ENCODE data around the gene CLBA1. TPM values are rescaled to one million over a fixed set of nuclear protein-coding genes. Genes with fewer than 3 reads are reported as not detected.

The CLBA1 gene
- total RNA-seq, 1 donor from 2014 or later: 3.9 TPM

- TF ChIP-seq, protein P1, sequence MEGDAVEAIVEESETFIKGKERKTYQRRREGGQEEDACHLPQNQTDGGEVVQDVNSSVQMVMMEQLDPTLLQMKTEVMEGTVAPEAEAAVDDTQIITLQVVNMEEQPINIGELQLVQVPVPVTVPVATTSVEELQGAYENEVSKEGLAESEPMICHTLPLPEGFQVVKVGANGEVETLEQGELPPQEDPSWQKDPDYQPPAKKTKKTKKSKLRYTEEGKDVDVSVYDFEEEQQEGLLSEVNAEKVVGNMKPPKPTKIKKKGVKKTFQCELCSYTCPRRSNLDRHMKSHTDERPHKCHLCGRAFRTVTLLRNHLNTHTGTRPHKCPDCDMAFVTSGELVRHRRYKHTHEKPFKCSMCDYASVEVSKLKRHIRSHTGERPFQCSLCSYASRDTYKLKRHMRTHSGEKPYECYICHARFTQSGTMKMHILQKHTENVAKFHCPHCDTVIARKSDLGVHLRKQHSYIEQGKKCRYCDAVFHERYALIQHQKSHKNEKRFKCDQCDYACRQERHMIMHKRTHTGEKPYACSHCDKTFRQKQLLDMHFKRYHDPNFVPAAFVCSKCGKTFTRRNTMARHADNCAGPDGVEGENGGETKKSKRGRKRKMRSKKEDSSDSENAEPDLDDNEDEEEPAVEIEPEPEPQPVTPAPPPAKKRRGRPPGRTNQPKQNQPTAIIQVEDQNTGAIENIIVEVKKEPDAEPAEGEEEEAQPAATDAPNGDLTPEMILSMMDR (IDR thresholded peaks at IDR 0.05): no peak
- H3K27me3 Mint-ChIP-seq: peaks cover 9% of the 10 kb centered on the region
- no peaks in the 10 kb centered on the region for H3K4me1 Mint-ChIP-seq
- no peak for DNase-seq
- H3K36me3 Mint-ChIP-seq (ENCODE audit: low read depth): no peaks in the 10 kb centered on the region
- POLR2A ChIA-PET: no interaction called here
- no peak overlapping the region for H3K27ac Mint-ChIP-seq
- CTCF ChIA-PET: no interaction called here
- no peak for ATAC-seq (ENCODE audit: low read depth)
- intact Hi-C loops (cut with micrococcal nuclease): no loop called here
- no peaks in the 10 kb centered on the region for H3K9me3 Mint-ChIP-seq
- no peak overlapping the region for H3K4me3 Mint-ChIP-seq
These were observed 28.2 kb upstream of the CLBA1 start for GRCh38 chr14:104957146-104958113.

DNA sequence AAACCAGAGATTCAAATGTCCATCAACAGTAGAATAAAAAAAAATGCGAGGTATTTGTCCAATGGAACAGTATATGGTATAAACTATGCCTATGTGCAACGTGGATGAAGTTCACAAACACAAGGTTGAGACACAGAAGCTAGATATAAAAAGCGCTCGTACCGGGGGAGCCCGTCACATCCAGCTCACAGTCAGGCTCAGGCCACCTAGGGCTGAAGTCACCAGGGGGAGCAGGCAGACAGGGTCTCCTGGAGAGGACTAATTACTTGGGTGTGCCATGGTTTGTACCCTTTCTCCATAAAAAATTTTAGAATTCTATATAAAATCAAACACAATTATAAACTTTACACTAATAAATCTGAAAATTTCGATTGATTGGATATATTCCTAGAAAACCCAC lies 21.0 kb upstream of the CLBA1 start:
- TF ChIP-seq, protein P1 (IDR thresholded peaks at IDR 0.05): no peak
- Mint-ChIP-seq H3K4me1 (peaks cover 17% of the 10 kb centered on the region), H3K4me3 (no peak overlapping the region), H3K9me3 (no peaks in the 10 kb centered on the region), H3K27ac (no peak overlapping the region), H3K36me3 (ENCODE audit: low read depth) (no peaks in the 10 kb centered on the region), H3K27me3 (peaks cover 7% of the 10 kb centered on the region)
- no peak for ATAC-seq (ENCODE audit: low read depth)
- intact Hi-C loops (cut with micrococcal nuclease): no loop called here
- ChIA-PET CTCF (no interaction called here), POLR2A (no interaction called here)
- DNase-seq: no peak

GRCh38 chr14:104965561-104966231 lies 19.9 kb upstream of the CLBA1 start:
- CTCF ChIA-PET: no interaction called here

DNA sequence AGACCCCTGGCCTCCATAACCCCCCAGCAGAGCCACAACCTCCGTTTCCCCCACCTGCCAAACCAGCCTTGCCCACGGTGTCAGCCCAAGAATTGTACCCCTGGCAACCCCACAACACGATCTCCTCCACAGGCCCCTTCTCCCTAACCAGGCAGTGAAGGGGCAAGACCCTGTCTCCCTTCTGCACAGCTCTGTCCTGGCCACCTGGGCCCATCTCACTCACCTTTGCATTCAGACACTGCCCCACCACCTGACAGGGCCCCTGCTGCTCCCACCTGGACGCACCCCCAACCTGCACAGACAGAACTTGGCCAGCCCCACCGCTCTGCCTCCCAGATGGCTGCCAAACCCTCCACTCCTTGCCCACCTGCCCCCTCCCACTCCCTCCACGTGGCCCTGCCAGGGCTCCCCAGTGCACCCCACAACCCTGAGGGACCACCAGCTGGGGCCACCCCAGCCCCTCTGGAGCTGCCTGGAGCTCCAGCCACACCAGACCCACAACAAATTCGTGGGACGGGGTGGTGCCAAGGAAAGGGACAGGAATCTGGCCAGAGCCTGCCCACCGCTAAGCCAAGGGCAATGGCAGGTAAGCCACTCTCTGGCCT lies 19.2 kb upstream of the CLBA1 start:
- Mint-ChIP-seq H3K4me3 (no peak overlapping the region), H3K9me3 (no peaks in the 10 kb centered on the region), H3K36me3 (ENCODE audit: low read depth) (no peaks in the 10 kb centered on the region), H3K27ac (no peak overlapping the region), H3K27me3 (peaks cover 4% of the 10 kb centered on the region), H3K4me1 (peaks cover 17% of the 10 kb centered on the region)
- intact Hi-C loops (cut with micrococcal nuclease): no loop called here
- DNase-seq (no peak), ATAC-seq (ENCODE audit: low read depth) (no peak)
- CTCF ChIA-PET: no interaction called here
- POLR2A ChIA-PET: no interaction called here
- TF ChIP-seq, protein P1 (IDR thresholded peaks at IDR 0.05): no peak

More at GRCh38 chr14:104965561-104966231, 19.9 kb upstream of the CLBA1 start:
- Mint-ChIP-seq H3K36me3 (ENCODE audit: low read depth) (no peaks in the 10 kb centered on the region), H3K27me3 (peaks cover 4% of the 10 kb centered on the region), H3K4me3 (no peak overlapping the region), H3K27ac (no peak overlapping the region), H3K9me3 (no peaks in the 10 kb centered on the region), H3K4me1 (peaks cover 17% of the 10 kb centered on the region)
- ATAC-seq (ENCODE audit: low read depth) (no peak), DNase-seq (no peak)
- TF ChIP-seq, protein P1 (IDR thresholded peaks at IDR 0.05): no peak
- POLR2A ChIA-PET: no interaction called here
- intact Hi-C loops (cut with micrococcal nuclease): no loop called here

- H3K27ac Mint-ChIP-seq: no peak overlapping the region
- CTCF ChIA-PET: no interaction called here
These were observed 18.6 kb upstream of the CLBA1 start for GRCh38 chr14:104966981-104967385.

More at GRCh38 chr14:104966981-104967385, 18.6 kb upstream of the CLBA1 start:
- no peaks in the 10 kb centered on the region for H3K36me3 Mint-ChIP-seq (ENCODE audit: low read depth)
- TF ChIP-seq, protein P1 (IDR thresholded peaks at IDR 0.05): no peak
- POLR2A ChIA-PET: no interaction called here
- DNase-seq: no peak
- H3K9me3 Mint-ChIP-seq: no peaks in the 10 kb centered on the region
- ATAC-seq (ENCODE audit: low read depth): no peak
- peaks cover 17% of the 10 kb centered on the region for H3K4me1 Mint-ChIP-seq
- intact Hi-C loops (cut with micrococcal nuclease): no loop called here
- H3K27me3 Mint-ChIP-seq: peaks cover 4% of the 10 kb centered on the region
- no peak overlapping the region for H3K4me3 Mint-ChIP-seq
